GM18861 (cell line): Measurements from ENCODE around the gene SWSAP1.
A peak's percentile ranks its signal among the peaks of the same experiment; 100 is the strongest.

ENCODE experiments used
- ATAC-seq: cut with Tn5 transposase; IDR thresholded peaks from one replicate; pipeline ENCODE4 v1.9.1; 2021; ENCODE audit not compliant: unreplicated experiment

The SWSAP1 gene

DNA sequence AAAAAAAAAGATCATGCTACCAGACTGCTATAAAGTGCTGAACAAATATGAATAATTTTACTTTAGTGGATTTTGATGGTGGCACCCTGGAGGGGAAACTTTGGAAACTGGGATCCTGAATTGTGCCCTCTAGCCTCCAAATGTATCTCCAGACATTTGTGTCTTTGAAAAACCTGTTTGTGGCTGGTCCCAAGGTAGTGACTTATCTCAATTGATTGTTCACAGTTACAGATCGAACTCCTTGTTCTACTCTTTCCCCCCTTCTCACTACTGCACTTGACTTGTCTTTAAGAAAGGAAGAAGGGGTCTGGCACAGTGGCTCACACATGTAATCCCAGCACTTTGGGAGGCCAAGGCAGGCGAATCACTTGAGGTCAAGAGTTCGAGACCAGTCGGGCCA is 34.1 kb downstream of the SWSAP1 start:
- no peak for ATAC-seq

DNA sequence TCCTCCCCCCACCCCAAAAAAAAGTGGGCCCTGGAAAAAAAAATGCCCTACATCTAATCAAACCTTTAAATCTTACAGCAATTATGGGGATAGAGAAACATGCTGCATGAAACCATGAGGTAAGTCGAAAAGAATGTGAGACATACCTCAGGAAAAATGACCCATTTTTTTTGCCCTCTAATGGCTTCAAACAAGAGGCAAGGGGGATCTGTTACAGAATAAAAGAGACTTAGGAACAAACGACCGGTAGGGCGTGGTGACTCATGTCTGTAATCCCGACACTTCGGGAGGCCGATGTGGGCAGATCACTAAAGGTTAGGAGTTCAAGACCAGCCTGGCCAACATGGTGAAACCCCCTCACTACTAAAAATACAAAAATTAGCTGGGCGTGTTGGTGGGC is 36.2 kb downstream of the SWSAP1 start:
- no peak for ATAC-seq

DNA sequence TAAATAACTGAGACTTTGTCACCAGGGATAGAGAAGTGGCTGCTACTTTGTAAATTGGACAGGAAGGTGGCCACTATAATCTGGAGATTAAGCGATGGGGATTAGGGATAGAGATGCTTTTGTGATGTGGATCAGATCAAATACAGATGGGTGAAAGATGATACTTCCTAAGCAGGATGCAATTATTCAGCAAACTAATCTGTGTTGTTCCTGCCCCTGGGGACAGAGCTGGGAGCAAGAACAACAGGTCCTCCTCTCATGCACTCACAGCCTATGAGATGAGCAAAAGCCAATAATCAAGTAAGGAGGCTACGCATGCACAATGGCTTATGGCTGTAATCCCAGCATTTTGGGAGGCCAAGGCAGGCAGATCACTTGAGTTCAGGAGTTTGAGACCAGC is 40.1 kb downstream of the SWSAP1 start:
- ATAC-seq = no peak

DNA sequence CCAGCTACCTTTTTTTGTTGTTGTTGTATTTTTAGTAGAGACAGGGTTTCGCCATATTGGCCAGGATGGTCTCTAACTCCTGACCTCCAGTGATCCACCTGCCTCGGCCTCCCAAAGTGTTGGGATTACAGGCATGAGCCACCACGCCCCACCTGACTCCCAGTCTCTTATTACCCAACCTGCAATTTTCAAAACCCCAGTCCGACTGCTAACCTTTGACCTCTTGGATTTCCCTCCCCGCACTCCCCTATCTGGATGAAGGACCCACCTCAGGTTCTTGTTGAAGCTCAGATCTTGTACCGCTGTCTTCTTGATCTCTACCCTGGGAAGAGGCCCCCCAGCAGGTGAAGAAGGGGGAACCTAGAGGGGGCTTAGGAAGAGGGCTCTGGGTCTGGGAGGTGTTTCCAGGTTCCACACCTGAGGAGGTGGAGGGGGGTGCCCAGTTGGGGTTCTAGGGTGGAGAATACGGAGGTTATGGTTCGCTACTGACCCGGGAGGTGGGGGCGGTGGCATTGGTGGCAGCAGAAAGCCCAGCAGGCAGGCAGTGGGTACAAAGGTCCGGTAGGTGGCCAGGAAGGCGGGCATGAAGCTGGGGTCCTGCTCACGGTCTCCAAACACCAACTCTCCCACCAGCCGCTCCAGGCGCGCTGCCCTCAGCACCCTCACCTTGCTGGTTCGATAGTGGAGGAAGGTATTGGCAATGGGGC is 42.0 kb downstream of the SWSAP1 start:
- ATAC-seq = no peak

DNA sequence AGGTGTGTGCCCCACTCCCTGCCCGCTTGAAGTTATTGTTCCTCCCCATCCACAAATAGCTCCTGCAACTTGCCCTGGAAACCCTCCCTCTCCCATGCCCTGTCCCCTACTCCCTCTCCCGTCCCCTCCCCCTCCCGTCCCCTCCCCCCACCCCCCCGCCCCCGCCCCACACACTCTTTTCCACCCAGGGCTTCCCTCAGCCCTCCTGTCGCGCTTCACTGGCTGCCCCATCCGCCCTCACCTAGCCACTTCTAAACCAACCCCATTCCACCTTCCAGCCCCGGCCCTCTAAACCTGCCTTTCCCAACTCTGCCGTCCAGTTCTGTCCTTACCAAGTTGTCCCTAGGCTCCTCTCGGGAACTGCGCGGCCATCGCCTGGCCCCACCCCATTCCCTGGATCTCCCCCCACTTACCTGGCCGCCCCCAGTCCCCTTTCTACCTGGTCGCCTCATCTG is 43.7 kb downstream of the SWSAP1 start:
- ATAC-seq = no peak

DNA sequence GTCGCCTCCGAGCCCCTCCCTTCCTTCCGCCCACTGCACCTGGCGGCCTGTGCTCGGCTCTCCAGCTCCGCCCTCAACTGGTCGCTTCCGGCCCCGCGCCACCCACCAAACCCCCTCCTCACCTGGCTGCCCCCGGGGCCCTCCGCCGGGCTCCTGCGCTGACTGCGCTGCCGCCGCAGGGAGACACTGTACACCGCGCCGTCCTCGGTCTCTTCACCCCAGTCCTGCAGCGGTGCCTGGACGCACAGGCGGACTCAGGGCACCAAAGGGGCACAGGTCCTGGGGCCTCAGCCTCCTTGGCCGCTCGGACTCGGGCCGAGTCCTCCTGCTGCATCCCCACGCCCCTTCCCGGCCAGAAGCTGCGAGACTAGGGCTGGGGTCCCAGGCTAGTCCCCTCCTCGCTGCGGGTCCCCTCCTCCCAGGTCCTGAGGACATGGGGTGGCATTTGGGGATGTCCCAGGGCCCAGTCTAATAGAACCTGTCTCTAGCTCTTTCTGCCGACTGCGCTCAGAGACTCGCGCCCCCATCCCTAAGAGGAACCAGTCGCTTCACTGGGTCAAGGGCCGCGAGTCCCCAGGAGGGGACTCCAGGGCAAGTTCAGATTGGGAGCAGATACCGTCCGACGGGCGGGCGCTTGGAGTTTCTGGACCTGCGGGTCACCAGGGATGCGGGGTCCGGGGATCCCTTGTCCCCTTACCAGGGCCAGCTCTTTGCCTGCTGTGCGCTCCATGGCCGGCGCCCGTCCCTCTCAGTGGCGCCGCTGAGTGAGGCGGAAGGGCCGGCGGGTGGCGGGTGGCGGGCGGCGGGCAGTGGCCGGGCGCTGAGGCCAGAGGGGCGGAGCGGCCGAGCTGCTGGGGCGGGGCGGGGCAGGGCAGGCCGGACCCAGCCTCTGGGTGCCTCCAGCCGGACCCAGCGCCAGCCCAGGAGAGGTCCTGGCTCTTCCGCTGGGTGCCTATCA is 44.4 kb downstream of the SWSAP1 start, which contains the start of gene RGL3:
TSS of gene RGL3 (minus strand) at position 766 of the 958 bp plus-strand sequence. CDS start at position 730, 36 bp downstream.
- ATAC-seq = no peak

DNA sequence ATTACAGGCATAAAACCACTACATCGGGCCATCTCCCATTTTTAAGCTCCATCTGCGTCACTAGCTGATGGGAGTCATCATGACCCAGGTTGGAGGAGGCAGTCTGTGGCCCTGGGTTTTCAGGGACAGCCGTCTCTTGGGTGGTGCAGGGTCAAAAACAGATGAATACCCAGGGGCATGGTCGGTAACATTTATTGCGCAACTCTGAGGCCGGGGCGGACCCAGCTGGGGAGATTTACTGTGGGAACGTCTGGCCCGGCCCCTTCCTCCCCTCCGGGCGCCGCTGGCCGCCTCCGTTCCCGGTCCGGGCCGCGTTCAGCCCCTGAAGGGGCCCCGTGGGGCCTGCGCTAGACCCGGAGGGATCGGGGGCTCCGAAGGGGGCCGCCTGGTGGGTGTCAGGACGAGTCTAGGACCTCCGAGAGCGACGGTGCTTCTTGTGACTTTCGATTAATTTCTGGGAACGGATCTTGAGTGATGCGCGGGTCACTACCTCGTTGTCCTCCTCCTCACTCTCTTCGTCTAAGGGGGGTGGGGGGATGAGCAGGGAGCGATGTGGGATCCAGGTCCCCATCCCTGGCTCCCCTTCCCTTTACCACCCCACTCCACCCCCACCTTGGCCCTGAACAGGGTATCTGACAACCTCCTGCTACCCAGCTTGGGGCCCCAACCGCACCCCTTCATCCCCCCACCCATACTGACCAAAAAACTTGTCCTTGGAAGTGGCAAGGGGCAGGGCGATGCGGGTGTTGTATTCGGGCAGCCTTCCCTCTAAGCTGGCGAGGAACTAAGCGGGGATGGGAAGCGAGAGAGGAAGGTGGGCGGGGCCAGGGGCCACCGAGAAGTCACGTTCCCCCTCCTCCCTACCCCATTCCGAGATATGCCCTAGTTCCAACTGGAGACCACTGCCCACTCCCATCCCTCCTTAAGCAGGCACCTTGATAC is 46.2 kb downstream of the SWSAP1 start:
- ATAC-seq = no peak

DNA sequence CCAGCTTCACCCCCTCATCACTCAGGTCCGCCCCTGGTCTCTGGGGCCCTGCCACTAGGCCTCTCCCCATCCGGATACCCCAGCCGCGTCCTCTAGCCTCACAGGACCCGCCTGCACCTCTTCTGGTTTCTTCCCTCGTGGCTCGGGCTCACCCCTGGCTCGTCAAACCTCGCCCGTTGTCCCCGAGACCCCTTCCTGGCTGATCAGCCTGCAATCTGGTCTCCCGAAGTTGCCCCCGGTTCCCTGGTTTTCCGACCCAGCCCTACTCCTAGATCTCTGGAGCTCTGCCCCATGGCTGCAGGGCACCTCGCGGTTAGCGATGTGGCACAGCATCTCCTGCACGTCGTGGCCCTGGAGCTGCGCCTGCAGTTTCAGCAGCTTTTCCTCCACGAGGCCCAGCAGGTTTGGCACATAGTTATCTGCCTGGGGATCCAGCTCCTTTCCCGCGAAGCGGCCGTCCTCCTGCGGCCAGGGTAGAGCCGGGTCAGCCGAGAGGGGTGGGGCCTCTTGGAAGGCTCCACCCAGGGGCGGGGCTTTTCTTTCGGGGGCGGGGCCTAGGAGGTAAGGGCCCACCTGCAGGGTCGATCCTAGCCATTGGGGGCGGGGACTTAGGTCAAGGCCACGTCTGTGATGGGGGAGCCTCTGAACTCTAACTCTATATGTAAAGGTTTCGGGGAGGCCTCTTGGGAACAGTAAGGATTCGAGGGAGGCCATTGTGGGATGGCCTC is 47.1 kb downstream of the SWSAP1 start:
- peak; percentile 33 for ATAC-seq

DNA sequence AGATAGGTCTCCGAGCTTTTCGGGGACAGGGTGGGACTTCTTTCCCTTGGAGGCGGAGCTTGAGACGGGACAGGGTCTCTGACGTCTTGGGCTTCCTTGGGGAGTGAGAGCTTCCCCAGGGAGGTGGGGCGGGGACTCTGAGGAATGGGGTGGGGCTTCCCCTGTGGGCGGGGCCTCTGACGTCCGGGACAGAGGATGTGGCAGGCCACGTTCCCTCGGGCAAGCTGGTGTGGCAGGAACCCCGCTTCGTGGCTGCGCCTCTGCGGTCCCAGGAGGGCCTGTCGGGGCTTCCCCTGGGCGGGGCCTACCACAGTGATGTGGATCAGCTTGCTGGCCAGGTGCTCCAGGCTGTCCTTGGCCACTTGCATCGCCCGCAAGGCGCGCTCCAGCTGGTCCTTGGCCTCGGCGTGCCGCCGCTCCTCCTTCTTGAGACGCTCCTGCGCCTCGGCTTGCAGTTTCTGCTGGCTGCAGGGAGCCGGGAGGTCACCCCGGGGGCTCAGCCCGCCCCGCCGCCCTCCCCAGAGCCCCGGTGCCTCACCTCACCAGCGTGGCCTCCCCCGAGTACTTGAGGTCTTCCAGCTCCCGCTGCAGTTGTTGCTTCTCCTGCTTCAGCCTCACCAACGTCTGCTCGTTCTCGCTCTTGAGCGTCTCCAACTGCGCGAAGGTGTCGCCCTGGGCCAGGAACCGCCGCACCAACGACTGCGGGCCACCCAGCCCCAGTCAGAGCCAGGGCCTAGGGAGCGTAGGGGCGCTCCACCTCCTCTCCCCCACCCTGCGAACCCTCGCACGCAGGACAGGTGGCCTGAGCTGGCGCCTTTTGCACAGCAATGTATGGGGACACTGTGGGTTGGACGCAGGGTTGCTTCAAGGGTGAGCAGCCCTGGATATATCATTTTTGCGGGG is 47.9 kb downstream of the SWSAP1 start:
- ATAC-seq = peak; percentile 75

DNA sequence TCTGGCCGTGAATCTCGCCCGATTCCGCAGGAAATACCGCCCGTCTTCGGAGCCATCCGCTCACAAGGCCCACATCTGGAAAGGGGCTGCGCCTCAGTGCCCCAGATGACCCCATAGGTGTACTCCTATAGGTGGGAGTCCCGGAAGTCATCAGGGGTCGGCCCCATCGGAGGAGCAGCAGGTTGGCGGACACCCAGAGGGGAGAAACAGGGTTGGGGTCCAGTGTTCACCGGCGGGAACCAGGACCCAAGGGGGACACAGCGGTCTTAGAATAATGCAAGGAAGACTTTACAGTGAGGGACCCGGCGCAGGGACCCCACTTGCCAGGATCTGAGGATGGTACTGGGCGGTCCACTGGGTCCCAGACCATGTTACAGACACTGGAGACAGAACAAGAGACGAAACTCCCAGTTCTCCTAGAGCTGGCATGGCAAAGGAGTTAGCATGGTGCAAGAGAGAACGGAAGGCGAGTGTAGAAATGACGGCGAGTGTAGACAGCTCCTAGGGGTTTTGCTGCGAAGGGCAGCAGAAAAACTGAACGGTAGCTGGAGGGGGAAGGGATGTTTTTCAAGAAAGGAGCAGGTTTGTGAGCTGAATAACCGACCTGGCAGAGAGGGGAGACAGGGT is 48.8 kb downstream of the SWSAP1 start:
- no peak for ATAC-seq

DNA sequence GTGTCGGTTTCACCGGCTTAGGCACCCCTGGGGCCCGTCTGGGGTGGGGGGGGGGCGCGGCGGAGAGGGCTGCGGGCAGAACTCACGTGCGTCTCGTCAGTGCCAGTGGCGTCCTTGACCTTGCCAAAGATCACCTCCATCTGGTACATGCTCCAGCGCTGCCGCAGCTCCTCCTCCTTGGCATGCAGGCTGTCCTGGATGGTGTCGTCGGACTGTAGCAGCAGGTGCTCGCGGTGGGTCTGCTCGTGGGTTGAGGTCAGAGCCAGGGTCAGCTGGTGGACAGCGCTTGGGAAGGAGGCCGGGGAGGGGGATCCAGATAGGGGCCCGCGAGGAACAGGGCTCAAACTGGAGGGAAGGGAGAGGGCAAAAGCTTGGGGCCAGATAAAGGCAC is 49.3 kb downstream of the SWSAP1 start:
- ATAC-seq = no peak
